ENCODE results near the gene CRYBA1.

Gene CRYBA1

GRCh38 chr17:29251184-29251583, 4.5 kb downstream of the CRYBA1 start:
- H3K4me1 ChIP-seq (ENCODE audit: low read length): 0 out of 2 replicates have a peak, but pooled peaks cover 3% of the 10 kb centered on the region
- peaks cover 19% of the 10 kb centered on the region for H3F3A ChIP-seq (ENCODE audit: insufficient read depth, low read length)
- DNase-seq: no peak
- no peaks in the 10 kb centered on the region for H3K9me2 ChIP-seq (replicated peaks; ENCODE audit: insufficient read depth, low read length)
- no peaks in the 10 kb centered on the region for H3K36me3 ChIP-seq (replicated peaks; ENCODE audit: insufficient read depth, low read length)
- H3K27me3 ChIP-seq (replicated peaks; ENCODE audit: insufficient read depth, low read length): no peaks in the 10 kb centered on the region
- H3K4me2 ChIP-seq (ENCODE audit: low read depth, low read length): no peak overlapping the region
- no peaks in the 10 kb centered on the region for H4K20me1 ChIP-seq (ENCODE audit: insufficient read depth, low read length)
- no peak overlapping the region for H3K27ac ChIP-seq (ENCODE audit: low read length)
- no peak overlapping the region for H3K4me3 ChIP-seq (ENCODE audit: low read length)
- H2AFZ ChIP-seq (ENCODE audit: low read length): no peak overlapping the region
- TF ChIP-seq EZH2phosphoT487 (IDR thresholded peaks at IDR 0.05; ENCODE audit: low read length) (no peak), CTCF (IDR thresholded peaks at IDR 0.05; ENCODE audit: low read length) (no peak)
- no peaks in the 10 kb centered on the region for H3K79me2 ChIP-seq (ENCODE audit: low read length)
- no peak overlapping the region for H3K9ac ChIP-seq (ENCODE audit: low read length)
- H3K9me3 ChIP-seq (replicated peaks; ENCODE audit: insufficient read depth, low read length): no peaks in the 10 kb centered on the region

GRCh38 chr17:29252101-29252791, 5.6 kb downstream of the CRYBA1 start:
- Histone ChIP-seq H4K20me1 (ENCODE audit: insufficient read depth, low read length) (no peaks in the 10 kb centered on the region), H3K27ac (ENCODE audit: low read length) (no peak overlapping the region), H2AFZ (ENCODE audit: low read length) (no peak overlapping the region), H3K36me3 (replicated peaks; ENCODE audit: insufficient read depth, low read length) (no peaks in the 10 kb centered on the region), H3K4me1 (ENCODE audit: low read length) (no peaks in the 10 kb centered on the region), H3K4me3 (ENCODE audit: low read length) (no peak overlapping the region), H3K9me3 (replicated peaks; ENCODE audit: insufficient read depth, low read length) (no peaks in the 10 kb centered on the region), H3K9ac (ENCODE audit: low read length) (no peak overlapping the region), H3F3A (ENCODE audit: insufficient read depth, low read length) (peaks cover 19% of the 10 kb centered on the region), H3K4me2 (ENCODE audit: low read depth, low read length) (no peak overlapping the region), H3K9me2 (replicated peaks; ENCODE audit: insufficient read depth, low read length) (no peaks in the 10 kb centered on the region), H3K27me3 (replicated peaks; ENCODE audit: insufficient read depth, low read length) (no peaks in the 10 kb centered on the region), H3K79me2 (ENCODE audit: low read length) (no peaks in the 10 kb centered on the region)
- TF ChIP-seq EZH2phosphoT487 (IDR thresholded peaks at IDR 0.05; ENCODE audit: low read length) (no peak), CTCF (IDR thresholded peaks at IDR 0.05; ENCODE audit: low read length) (peak; percentile 39)
- DNase-seq: peak; percentile 21

GRCh38 chr17:29253037-29253436, 6.4 kb downstream of the CRYBA1 start:
- Histone ChIP-seq H3K36me3 (replicated peaks; ENCODE audit: insufficient read depth, low read length) (no peaks in the 10 kb centered on the region), H3K79me2 (ENCODE audit: low read length) (0 out of 2 replicates have a peak, but pooled peaks cover 1% of the 10 kb centered on the region), H3F3A (ENCODE audit: insufficient read depth, low read length) (peaks cover 22% of the 10 kb centered on the region), H3K27ac (ENCODE audit: low read length) (no peak overlapping the region), H4K20me1 (ENCODE audit: insufficient read depth, low read length) (0 out of 2 replicates have a peak, but pooled peaks cover 3% of the 10 kb centered on the region), H3K4me3 (ENCODE audit: low read length) (no peak overlapping the region), H3K9me2 (replicated peaks; ENCODE audit: insufficient read depth, low read length) (no peaks in the 10 kb centered on the region), H3K27me3 (replicated peaks; ENCODE audit: insufficient read depth, low read length) (no peaks in the 10 kb centered on the region), H3K9ac (ENCODE audit: low read length) (no peak overlapping the region), H2AFZ (ENCODE audit: low read length) (no peak overlapping the region), H3K4me1 (ENCODE audit: low read length) (no peaks in the 10 kb centered on the region), H3K9me3 (replicated peaks; ENCODE audit: insufficient read depth, low read length) (no peaks in the 10 kb centered on the region), H3K4me2 (ENCODE audit: low read depth, low read length) (no peak overlapping the region)
- no peak for DNase-seq
- no peak for TF ChIP-seq EZH2phosphoT487 (IDR thresholded peaks at IDR 0.05; ENCODE audit: low read length)
- no peak for TF ChIP-seq EZH2 (optimal IDR thresholded peaks at IDR 0.05; ENCODE audit: low read depth, low read length)
- no peak for TF ChIP-seq CTCF (IDR thresholded peaks at IDR 0.05; ENCODE audit: low read length)
